Glutamatergic neuron (in vitro differentiated cells): Measurements from ENCODE around the gene LITAFD. TPM values are rescaled to one million over a fixed set of nuclear protein-coding genes. Genes with fewer than 3 reads are reported as not detected.
A peak's percentile ranks its signal among the peaks of the same experiment; 100 is the strongest.

ENCODE experiments used
- DNase-seq: peaks from one replicate; pipeline ENCODE4 v3.0.0; 2022
- H3K27ac Mint-ChIP-seq: one replicate; pipeline ENCODE4 v1.8.0; 2020; ENCODE audit warnings: mild to moderate bottlenecking, mixed read lengths, inconsistent platforms; ENCODE audit not compliant: unreplicated experiment
- H3K27me3 Mint-ChIP-seq: one replicate; pipeline ENCODE4 v1.8.0; 2020; ENCODE audit warnings: mild to moderate bottlenecking, moderate library complexity, mixed read lengths, inconsistent platforms; ENCODE audit not compliant: unreplicated experiment
- H3K36me3 Mint-ChIP-seq: one replicate; pipeline ENCODE4 v1.8.0; 2020; ENCODE audit warnings: mild to moderate bottlenecking, mixed read lengths, inconsistent platforms; ENCODE audit not compliant: unreplicated experiment
- H3K4me1 Mint-ChIP-seq: one replicate; pipeline ENCODE4 v1.8.0; 2020; ENCODE audit warnings: mild to moderate bottlenecking, low read depth, mixed read lengths, inconsistent platforms; ENCODE audit not compliant: unreplicated experiment
- H3K4me3 Mint-ChIP-seq: one replicate; pipeline ENCODE4 v1.8.0; 2020; ENCODE audit warnings: mild to moderate bottlenecking, mixed read lengths, inconsistent platforms; ENCODE audit not compliant: unreplicated experiment
- H3K9me3 Mint-ChIP-seq: one replicate; pipeline ENCODE4 v1.8.0; 2020; ENCODE audit warnings: mild to moderate bottlenecking, moderate library complexity, mixed read lengths, inconsistent platforms; ENCODE audit not compliant: unreplicated experiment
- CTCF ChIP-seq: fragments of 200-600 bp; sonication (generic); IDR thresholded peaks from one replicate; pipeline ENCODE4 v1.5.0; 2021; ENCODE audit not compliant: partially characterized antibody, unreplicated experiment
- total RNA-seq: library from RNA; stranded (reverse); fragmentation: NEBNext Ultra II Directional; extraction: Animal tissue kit (Norgen Biotek cat#: 25700); gene quantifications from one replicate; pipeline ENCODE4 v1.2.1, GENCODE V29; 2021; ENCODE audit not compliant: unreplicated experiment

LITAFD gene
- total RNA-seq, 1 donor from 2014 or later: not detected

GRCh38 chr16:8863594-8864424 is 18.3 kb upstream of the LITAFD start:
- peaks cover 33% of the 10 kb centered on the region for H3K4me1 Mint-ChIP-seq
- TF ChIP-seq CTCF: no peak
- H3K9me3 Mint-ChIP-seq: peaks cover 11% of the 10 kb centered on the region
- peaks cover 25% of the 10 kb centered on the region for H3K27me3 Mint-ChIP-seq
- no peaks in the 10 kb centered on the region for H3K36me3 Mint-ChIP-seq
- no peak for DNase-seq
- H3K4me3 Mint-ChIP-seq: peak overlapping the region; percentile 75
- H3K27ac Mint-ChIP-seq: peak overlapping the region; percentile 71

- Mint-ChIP-seq H3K27me3 (peaks cover 26% of the 10 kb centered on the region), H3K36me3 (no peaks in the 10 kb centered on the region), H3K27ac (peak overlapping the region; percentile 77), H3K4me1 (peaks cover 36% of the 10 kb centered on the region), H3K4me3 (peak overlapping the region; percentile 75), H3K9me3 (peaks cover 15% of the 10 kb centered on the region)
- no peak for TF ChIP-seq CTCF
- no peak for DNase-seq
Observed at GRCh38 chr16:8864480-8865110, 17.6 kb upstream of the LITAFD start.

GRCh38 chr16:8865145-8865882 is 16.8 kb upstream of the LITAFD start:
- peaks cover 15% of the 10 kb centered on the region for H3K9me3 Mint-ChIP-seq
- peak overlapping the region; percentile 89 for H3K27ac Mint-ChIP-seq
- no peak for TF ChIP-seq CTCF
- no peaks in the 10 kb centered on the region for H3K36me3 Mint-ChIP-seq
- peaks cover 33% of the 10 kb centered on the region for H3K4me1 Mint-ChIP-seq
- H3K4me3 Mint-ChIP-seq: peak overlapping the region; percentile 84
- peaks cover 24% of the 10 kb centered on the region for H3K27me3 Mint-ChIP-seq
- DNase-seq: no peak

- TF ChIP-seq CTCF: no peak
- H3K4me3 Mint-ChIP-seq: peak overlapping the region; percentile 84
- peaks cover 28% of the 10 kb centered on the region for H3K4me1 Mint-ChIP-seq
- peak overlapping the region; percentile 89 for H3K27ac Mint-ChIP-seq
- peaks cover 24% of the 10 kb centered on the region for H3K27me3 Mint-ChIP-seq
- DNase-seq: peak; percentile 80
- H3K36me3 Mint-ChIP-seq: no peaks in the 10 kb centered on the region
- H3K9me3 Mint-ChIP-seq: peaks cover 15% of the 10 kb centered on the region
Observed at GRCh38 chr16:8866118-8866883, 15.8 kb upstream of the LITAFD start.
